ENCODE data around the gene ARHGEF2.

ARHGEF2 gene

GRCh38 chr1:155971910-155972809 lies 6.2 kb downstream of the ARHGEF2 start:
- no peak for DNase-seq (ENCODE audit: low spot score)

GRCh38 chr1:155970531-155971167 lies 7.7 kb downstream of the ARHGEF2 start:
- peak; percentile 66 for DNase-seq (ENCODE audit: low spot score)

- DNase-seq (ENCODE audit: low spot score) = no peak
Measured at GRCh38 chr1:155969377-155969791, 9.0 kb downstream of the ARHGEF2 start.

- no peak for DNase-seq (ENCODE audit: low spot score)
Measured at GRCh38 chr1:155968670-155969069, 9.7 kb downstream of the ARHGEF2 start.

GRCh38 chr1:155968051-155968400 lies 10.3 kb downstream of the ARHGEF2 start:
- no peak for DNase-seq (ENCODE audit: low spot score)

- no peak for DNase-seq (ENCODE audit: low spot score)
Measured at GRCh38 chr1:155967341-155968050, 10.9 kb downstream of the ARHGEF2 start.

GRCh38 chr1:155966750-155967149 lies 11.6 kb downstream of the ARHGEF2 start:
- no peak for DNase-seq (ENCODE audit: low spot score)

- DNase-seq (ENCODE audit: low spot score) = no peak
Measured at GRCh38 chr1:155966135-155966534, 12.2 kb downstream of the ARHGEF2 start.

GRCh38 chr1:155964193-155964592 lies 14.2 kb downstream of the ARHGEF2 start:
- DNase-seq (ENCODE audit: low spot score) = no peak

- no peak for DNase-seq (ENCODE audit: low spot score)
Measured at GRCh38 chr1:155962599-155963211, 15.6 kb downstream of the ARHGEF2 start.

GRCh38 chr1:155961937-155962336 lies 16.4 kb downstream of the ARHGEF2 start:
- DNase-seq (ENCODE audit: low spot score) = no peak

GRCh38 chr1:155960081-155960745 lies 18.1 kb downstream of the ARHGEF2 start:
- DNase-seq (ENCODE audit: low spot score) = peak; percentile 33

GRCh38 chr1:155957411-155957915 lies 20.9 kb downstream of the ARHGEF2 start:
- no peak for DNase-seq (ENCODE audit: low spot score)

- no peak for DNase-seq (ENCODE audit: low spot score)
Measured at GRCh38 chr1:155954645-155955044, 23.7 kb downstream of the ARHGEF2 start.

- DNase-seq (ENCODE audit: low spot score) = no peak
Measured at GRCh38 chr1:155952505-155952890, 25.8 kb downstream of the ARHGEF2 start.

GRCh38 chr1:155951753-155952504 lies 26.4 kb downstream of the ARHGEF2 start:
- DNase-seq (ENCODE audit: low spot score) = no peak

GRCh38 chr1:155950829-155951228 lies 27.5 kb downstream of the ARHGEF2 start:
- no peak for DNase-seq (ENCODE audit: low spot score)

- DNase-seq (ENCODE audit: low spot score) = no peak
Measured at GRCh38 chr1:155947741-155948140, 30.6 kb downstream of the ARHGEF2 start.

GRCh38 chr1:155947292-155947691 lies 31.1 kb downstream of the ARHGEF2 start:
- no peak for DNase-seq (ENCODE audit: low spot score)

- no peak for DNase-seq (ENCODE audit: low spot score)
Measured at GRCh38 chr1:155946633-155947219, 31.6 kb downstream of the ARHGEF2 start.

GRCh38 chr1:155944444-155944799 lies 33.9 kb downstream of the ARHGEF2 start:
- peak; percentile 46 for DNase-seq (ENCODE audit: low spot score)
